M059J (cell line): ENCODE results near the gene BEND6. TPM values are rescaled to one million over a fixed set of nuclear protein-coding genes. Genes with fewer than 3 reads are reported as not detected.

Experiments
- DNase-seq: peaks from one replicate; pipeline ENCODE4 v3.0.0-alpha.2; 2012; ENCODE audit warnings: low read depth
- total RNA-seq: library from RNA; depleted of rRNA; stranded (reverse); fragments of >200 nt; shearing (Covaris generic); gene quantifications from 2 replicates; pipeline ENCODE4 v1.2.3, GENCODE V29; 2014

Gene BEND6
- total RNA-seq, 1 experiment from 2014 or later: 21.4 TPM

- DNase-seq: no peak
These were observed 13.9 kb upstream of the BEND6 start for GRCh38 chr6:56940977-56941376.

- peak; percentile 55 for DNase-seq
These were observed 10.2 kb upstream of the BEND6 start for GRCh38 chr6:56944661-56945060.

GRCh38 chr6:56946368-56946767 is 8.5 kb upstream of the BEND6 start:
- DNase-seq: peak; percentile 60

- no peak for DNase-seq
These were observed 7.0 kb upstream of the BEND6 start for GRCh38 chr6:56947924-56948323.

GRCh38 chr6:56949265-56949664 is 5.6 kb upstream of the BEND6 start:
- no peak for DNase-seq

GRCh38 chr6:56949925-56950495 is 4.9 kb upstream of the BEND6 start:
- no peak for DNase-seq

GRCh38 chr6:56951049-56951831 is 3.7 kb upstream of the BEND6 start:
- DNase-seq: no peak

- DNase-seq: peak; percentile 43
These were observed 1.1 kb upstream of the BEND6 start for GRCh38 chr6:56953597-56954402.

- DNase-seq: peak; percentile 96
These were observed 556 bp downstream of the BEND6 start for GRCh38 chr6:56955171-56956155.

GRCh38 chr6:56956491-56956890 is 1.6 kb downstream of the BEND6 start:
- no peak for DNase-seq

GRCh38 chr6:56957856-56958255 is 2.9 kb downstream of the BEND6 start:
- no peak for DNase-seq

- DNase-seq: peak; percentile 62
These were observed 3.6 kb downstream of the BEND6 start for GRCh38 chr6:56958481-56958880.

GRCh38 chr6:56959094-56959493 is 4.2 kb downstream of the BEND6 start:
- DNase-seq: peak; percentile 65

- DNase-seq: peak; percentile 75
These were observed 5.0 kb downstream of the BEND6 start for GRCh38 chr6:56959938-56960337.

GRCh38 chr6:56961151-56961550 is 6.2 kb downstream of the BEND6 start:
- peak; percentile 77 for DNase-seq

GRCh38 chr6:56962441-56962840 is 7.5 kb downstream of the BEND6 start:
- DNase-seq: peak; percentile 69

- DNase-seq: no peak
These were observed 8.1 kb downstream of the BEND6 start for GRCh38 chr6:56963043-56963442.

- no peak for DNase-seq
These were observed 8.9 kb downstream of the BEND6 start for GRCh38 chr6:56963793-56964192.

- DNase-seq: no peak
These were observed 10.2 kb downstream of the BEND6 start for GRCh38 chr6:56965126-56965525.

- no peak for DNase-seq
These were observed 15.9 kb downstream of the BEND6 start for GRCh38 chr6:56970849-56971248.

- DNase-seq: no peak
These were observed 22.3 kb downstream of the BEND6 start for GRCh38 chr6:56977192-56977591.
